GM12801 (cell line): ENCODE results near the gene CDH13.

Experiments
- CTCF ChIP-seq: IDR thresholded peaks from one replicate; pipeline ENCODE4 v1.5.1; 2011; ENCODE audit warnings: control low read depth; ENCODE audit not compliant: insufficient read length; ENCODE audit errors: extremely low read depth

CDH13 gene

GRCh38 chr16:82807311-82807710 is 180.5 kb downstream of the CDH13 start:
- TF ChIP-seq CTCF, result no peak

- TF ChIP-seq CTCF, result no peak
These were observed 181.3 kb downstream of the CDH13 start for GRCh38 chr16:82808036-82808435.

GRCh38 chr16:82810077-82810476 is 183.3 kb downstream of the CDH13 start:
- no peak for TF ChIP-seq CTCF

GRCh38 chr16:82814059-82814458 is 187.3 kb downstream of the CDH13 start:
- TF ChIP-seq CTCF, result no peak

GRCh38 chr16:82819286-82819685 is 192.5 kb downstream of the CDH13 start:
- no peak for TF ChIP-seq CTCF

GRCh38 chr16:82820855-82821254 is 194.1 kb downstream of the CDH13 start:
- TF ChIP-seq CTCF, result no peak

- no peak for TF ChIP-seq CTCF
These were observed 197.6 kb downstream of the CDH13 start for GRCh38 chr16:82824408-82824807.

GRCh38 chr16:82829301-82829700 is 202.5 kb downstream of the CDH13 start:
- no peak for TF ChIP-seq CTCF
